Left kidney (tissue), 2 donors: ENCODE results near the gene SLC29A3. TPM values are rescaled to one million over a fixed set of nuclear protein-coding genes. Genes with fewer than 3 reads are reported as not detected.
"Not testable (repeated sequence)": the region's sequence is repeated elsewhere in the genome, so short reads cannot be mapped to it uniquely, and the experiment has no call there.

ENCODE experiments used
- DNase-seq: peaks from one replicate; pipeline ENCODE4 v3.0.0-alpha.2; 2013
- polyA plus RNA-seq: library from polyadenylated mRNA; unstranded; fragments of 120-200 nt; gene quantifications from one replicate; pipeline ENCODE4 v1.2.1, GENCODE V29; 2013; ENCODE audit not compliant: insufficient read length

Gene SLC29A3
- polyA plus RNA-seq, 1 donor = 7.0 TPM

- DNase-seq = no peak
Observed at GRCh38 chr10:71283410-71283809, 35.6 kb upstream of the SLC29A3 start.

DNA sequence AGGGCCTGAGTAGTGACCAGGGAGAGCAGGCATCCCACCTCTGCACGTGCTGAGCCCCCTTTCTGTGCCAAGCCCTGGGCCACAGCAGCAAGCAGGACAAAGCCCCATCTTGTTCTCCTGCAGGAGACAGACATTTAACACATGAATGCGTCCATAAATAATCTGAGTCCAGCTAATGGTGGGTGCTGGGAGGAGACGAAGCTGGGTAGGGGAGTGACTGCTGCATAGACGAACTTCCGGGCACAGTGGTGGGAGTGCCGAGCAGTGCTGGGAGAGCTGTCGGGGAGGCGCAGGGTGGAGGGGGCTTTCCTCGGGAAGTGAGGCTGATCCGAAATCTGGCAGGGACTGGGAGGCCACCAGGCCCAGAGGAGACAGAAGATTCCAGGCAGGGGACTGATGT lies 35.2 kb upstream of the SLC29A3 start:
- DNase-seq = no peak

DNA sequence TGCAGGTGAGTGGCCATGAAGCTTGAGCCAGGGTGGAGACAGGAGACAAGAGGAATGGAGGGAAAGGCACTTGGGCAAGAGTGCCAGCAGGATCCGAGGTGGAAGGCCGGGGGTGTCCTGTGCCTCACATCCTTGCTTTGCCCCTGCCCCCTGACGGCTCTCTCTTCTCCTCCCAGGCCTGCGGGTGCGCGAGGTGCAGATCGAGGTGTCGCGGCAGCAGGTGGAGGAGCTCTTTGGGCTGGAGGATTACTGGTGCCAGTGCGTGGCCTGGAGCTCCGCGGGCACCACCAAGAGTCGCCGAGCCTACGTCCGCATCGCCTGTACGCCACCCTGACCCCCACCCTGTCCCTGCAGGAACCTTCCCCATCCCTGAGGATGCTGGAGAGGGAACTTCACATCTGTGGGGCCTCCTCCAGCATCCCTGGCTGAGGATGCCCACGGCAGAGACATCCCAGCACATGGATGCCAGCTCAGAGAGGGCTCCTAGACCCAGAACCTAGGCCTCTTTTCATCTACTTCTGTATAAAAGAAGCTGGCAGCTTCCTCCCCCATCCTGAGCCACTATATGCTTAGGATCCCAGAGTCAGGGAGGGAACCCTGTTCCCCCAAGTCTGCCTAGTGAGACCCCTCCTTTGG lies 34.4 kb upstream of the SLC29A3 start:
- no peak for DNase-seq

- peak; percentile 55 for DNase-seq
Observed at GRCh38 chr10:71285180-71285545, 33.9 kb upstream of the SLC29A3 start.

- DNase-seq = no peak
Observed at GRCh38 chr10:71285986-71286385, 33.1 kb upstream of the SLC29A3 start.

DNA sequence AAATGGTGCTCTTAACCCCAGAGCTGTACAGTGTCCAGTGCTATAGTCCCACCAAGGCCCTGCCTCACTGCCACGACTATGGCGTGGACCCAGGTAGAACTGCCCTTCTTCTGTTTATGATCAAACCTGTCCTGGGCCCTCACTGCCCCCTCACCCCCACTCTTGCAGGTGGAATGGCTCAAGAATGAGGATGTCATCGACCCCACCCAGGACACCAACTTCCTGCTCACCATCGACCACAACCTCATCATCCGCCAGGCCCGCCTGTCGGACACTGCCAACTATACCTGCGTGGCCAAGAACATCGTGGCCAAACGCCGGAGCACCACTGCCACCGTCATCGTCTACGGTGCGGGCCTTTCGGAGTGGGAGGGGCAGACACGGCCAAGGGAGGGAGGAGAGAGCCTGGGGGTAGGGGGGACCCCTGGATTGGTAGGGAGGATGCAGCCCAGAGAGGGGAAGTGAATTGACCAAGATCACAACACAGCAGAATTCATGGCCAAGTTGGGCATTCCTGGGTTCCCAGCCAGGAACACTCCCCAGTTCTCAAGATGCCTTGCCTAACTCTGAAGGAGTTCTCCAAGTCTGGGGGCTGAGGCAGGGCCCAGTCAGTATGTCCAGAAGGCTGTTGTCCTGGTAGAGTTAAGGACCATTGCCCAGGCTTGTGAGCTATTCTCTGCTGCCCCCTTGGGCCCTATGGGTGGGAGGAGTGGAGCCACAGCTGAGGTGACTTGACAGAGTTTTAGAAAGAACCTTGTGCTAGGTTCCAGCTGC lies 32.4 kb upstream of the SLC29A3 start:
- DNase-seq = no peak

GRCh38 chr10:71287456-71287855 lies 31.6 kb upstream of the SLC29A3 start:
- DNase-seq = no peak

DNA sequence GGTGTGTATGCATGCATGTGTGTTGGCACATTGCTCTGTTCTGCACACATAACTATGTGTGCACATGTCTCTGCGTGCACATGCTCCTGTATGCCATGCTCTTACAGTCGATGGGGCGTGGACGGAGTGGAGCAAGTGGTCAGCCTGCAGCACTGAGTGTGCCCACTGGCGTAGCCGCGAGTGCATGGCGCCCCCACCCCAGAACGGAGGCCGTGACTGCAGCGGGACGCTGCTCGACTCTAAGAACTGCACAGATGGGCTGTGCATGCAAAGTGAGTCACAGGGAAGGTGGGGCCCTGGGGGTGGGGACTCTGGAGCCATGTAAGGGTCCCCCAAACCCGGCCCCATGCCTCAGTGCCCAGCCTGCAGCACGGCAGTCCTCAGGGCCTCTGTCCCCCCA lies 30.6 kb upstream of the SLC29A3 start:
- DNase-seq = no peak

DNA sequence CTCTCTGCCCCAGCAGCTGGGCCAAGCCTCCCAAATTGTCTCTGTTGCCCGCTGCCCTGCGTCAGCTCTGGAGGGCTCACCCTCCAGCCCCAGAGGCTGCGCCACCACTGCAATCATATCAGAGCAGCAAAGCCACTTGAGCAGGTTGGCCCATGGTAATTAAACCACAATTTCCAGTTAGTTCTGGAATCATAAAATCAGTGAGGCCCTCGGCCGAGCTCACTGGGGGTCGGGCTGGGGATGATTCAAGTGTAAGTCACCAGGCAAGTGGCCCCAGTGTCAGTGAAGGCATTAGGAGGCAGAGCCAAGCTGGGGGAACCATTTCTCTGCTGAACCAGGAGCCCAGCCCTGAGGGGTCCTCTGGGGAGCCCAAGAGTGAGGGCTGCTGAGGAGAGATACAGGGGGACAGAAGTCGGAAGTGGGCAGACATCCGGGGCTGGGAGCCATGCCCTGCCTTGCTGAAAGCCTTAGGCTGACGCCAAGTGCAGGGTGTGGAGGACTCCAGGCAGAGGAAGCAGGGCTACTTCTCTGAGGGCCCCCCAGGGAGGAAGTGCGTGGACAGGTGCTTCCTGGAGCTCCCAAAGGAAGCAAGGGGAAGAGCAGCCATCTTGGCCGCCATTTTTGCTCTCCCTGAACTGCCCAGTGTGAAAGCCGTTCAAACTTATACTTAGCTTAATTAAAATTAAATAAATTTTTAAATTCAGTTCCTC lies 29.5 kb upstream of the SLC29A3 start:
- no peak for DNase-seq

DNA sequence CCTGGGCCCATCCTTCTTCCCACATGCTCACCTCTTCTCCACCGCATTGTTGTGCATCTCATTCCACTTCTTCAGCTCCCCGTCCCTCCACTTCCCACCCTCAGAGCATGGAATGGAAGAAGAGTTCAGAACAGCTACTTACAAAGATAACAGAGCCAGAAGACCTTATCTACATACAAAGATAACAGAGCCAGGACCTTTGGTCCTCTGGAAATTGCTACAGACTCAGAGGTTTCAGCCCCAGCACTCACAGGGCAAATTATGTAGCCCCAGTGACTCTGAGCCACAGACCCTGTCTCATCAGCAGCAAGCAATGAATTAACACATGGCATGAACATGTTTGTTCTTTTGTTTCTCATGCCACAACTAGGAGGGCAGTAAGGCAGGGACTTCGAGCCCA lies 28.7 kb upstream of the SLC29A3 start:
- DNase-seq = no peak

DNA sequence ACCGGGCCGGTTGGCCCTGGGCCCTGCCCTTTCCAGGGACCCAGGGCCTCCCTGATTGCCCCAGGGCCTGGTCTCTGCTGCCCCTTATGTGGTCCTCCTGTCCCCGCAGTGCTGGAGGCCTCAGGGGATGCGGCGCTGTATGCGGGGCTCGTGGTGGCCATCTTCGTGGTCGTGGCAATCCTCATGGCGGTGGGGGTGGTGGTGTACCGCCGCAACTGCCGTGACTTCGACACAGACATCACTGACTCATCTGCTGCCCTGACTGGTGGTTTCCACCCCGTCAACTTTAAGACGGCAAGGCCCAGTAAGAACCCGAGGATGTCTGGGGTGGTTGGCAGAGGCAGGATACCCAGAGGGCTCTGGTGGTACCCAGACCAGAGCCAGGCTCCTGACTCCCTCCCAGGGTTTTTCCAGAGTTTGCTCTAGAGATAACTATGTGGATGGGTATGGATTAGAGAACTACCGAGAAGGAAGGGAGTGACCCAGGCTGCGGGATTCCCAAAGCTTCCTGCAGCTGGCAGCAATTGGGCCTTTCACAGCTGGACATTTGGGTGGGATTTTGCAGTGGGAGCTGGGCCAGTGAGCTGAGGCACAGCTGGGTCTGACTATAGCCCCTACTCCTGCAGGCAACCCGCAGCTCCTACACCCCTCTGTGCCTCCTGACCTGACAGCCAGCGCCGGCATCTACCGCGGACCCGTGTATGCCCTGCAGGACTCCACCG lies 28.1 kb upstream of the SLC29A3 start:
- no peak for DNase-seq

DNA sequence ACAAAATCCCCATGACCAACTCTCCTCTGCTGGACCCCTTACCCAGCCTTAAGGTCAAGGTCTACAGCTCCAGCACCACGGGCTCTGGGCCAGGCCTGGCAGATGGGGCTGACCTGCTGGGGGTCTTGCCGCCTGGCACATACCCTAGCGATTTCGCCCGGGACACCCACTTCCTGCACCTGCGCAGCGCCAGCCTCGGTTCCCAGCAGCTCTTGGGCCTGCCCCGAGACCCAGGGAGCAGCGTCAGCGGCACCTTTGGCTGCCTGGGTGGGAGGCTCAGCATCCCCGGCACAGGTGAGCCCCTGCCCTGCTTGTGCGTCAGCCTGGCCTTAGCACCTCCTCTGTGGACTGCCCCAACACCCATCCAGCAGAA lies 27.5 kb upstream of the SLC29A3 start:
- no peak for DNase-seq

DNA sequence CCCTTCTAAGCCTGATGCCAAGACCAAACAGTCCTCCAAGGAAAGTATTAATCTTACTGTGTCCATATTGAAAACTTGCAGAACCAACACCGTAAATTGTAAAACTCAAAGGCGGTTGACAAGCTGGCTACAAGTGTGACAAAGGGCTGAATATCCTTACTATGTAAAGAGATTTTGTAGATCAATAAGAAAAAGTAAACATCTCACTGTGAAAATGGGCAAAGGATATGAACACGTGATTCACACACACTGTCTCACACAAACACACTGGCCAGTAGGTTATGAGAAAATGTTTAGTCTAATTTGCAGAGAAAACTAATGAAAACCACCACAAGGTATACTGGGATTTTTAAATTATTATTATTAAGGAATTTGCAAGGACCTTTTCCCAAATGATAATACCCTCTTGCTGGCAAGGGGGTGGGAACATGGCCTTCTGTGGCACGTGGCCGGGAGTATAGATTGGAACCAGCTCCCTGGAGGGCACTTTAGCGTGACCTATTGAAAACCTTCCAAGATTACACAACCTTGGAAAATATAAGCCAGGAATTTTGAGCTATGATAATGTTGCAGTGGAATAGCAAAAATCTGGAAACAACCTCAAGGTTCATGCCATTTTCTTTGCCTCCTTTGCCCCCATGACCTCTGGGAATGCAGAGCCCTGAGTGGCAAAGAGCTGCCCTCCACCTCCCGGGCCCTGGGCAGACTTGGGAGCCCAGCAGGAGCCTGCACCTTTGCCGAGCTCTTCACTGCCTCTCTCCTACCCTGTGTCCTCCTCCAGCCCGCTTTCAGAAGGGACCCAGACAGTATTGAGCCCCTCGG lies 26.2 kb upstream of the SLC29A3 start:
- DNase-seq = no peak

DNA sequence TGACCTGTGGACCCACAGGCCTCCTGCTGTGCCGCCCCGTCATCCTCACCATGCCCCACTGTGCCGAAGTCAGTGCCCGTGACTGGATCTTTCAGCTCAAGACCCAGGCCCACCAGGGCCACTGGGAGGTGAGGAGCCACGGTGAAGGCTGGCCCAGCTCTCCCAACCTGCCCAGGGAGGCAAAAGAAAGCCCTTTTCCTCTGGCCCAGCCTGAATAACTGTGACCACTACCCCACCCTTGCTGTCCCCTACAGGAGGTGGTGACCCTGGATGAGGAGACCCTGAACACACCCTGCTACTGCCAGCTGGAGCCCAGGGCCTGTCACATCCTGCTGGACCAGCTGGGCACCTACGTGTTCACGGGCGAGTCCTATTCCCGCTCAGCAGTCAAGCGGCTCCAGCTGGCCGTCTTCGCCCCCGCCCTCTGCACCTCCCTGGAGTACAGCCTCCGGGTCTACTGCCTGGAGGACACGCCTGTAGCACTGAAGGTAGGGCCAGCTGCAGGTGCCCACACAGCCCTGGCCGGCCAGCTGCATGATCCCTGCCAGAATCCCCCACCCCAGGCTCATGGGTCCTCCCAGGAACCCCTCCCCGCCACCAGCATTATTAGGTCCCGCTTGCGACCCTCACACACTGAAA lies 25.5 kb upstream of the SLC29A3 start:
- no peak for DNase-seq

- no peak for DNase-seq
Observed at GRCh38 chr10:71294091-71294561, 24.9 kb upstream of the SLC29A3 start.

GRCh38 chr10:71294856-71295255 lies 24.2 kb upstream of the SLC29A3 start:
- no peak for DNase-seq

DNA sequence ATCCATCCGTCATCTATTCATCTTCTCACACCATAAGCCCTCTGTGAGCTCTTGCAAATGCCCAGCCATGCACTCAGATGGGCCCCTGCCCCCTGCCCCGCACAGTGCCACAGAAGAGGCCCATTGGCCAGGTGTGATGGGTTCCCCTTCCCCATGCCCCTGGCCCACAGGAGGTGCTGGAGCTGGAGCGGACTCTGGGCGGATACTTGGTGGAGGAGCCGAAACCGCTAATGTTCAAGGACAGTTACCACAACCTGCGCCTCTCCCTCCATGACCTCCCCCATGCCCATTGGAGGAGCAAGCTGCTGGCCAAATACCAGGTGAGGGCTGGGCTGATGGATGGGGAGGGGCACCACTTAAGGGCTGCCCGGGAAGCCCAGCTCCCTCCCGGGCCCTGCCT lies 23.4 kb upstream of the SLC29A3 start:
- no peak for DNase-seq

- DNase-seq = no peak
Observed at GRCh38 chr10:71296086-71296485, 23.0 kb upstream of the SLC29A3 start.

- DNase-seq = not testable (repeated sequence)
Observed at GRCh38 chr10:71296811-71297210, 22.2 kb upstream of the SLC29A3 start.

DNA sequence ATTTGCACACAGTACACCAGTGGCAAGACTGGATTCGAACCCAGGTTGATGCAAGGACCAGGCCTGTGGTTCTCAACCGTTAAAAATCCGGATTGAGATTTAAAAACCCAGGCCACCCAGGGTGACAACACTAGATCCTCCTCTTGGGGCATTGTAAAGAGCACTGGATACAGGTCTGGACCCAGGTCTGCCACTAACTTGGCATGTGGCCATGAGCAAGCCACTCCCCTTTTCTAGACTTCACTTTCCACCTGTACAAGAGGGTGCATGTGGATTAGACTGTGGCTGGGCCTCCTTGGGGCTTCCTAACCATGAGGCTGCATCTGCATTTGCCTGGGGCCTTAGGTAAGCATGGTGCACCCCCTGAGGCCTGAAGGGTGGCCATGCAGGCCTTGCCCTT lies 21.7 kb upstream of the SLC29A3 start:
- DNase-seq = no peak
